Left kidney (tissue), 1 donor: ENCODE data around the gene ZFR2. TPM values are rescaled to one million over a fixed set of nuclear protein-coding genes. Genes with fewer than 3 reads are reported as not detected.

Experiments
- polyA plus RNA-seq: library from polyadenylated mRNA; unstranded; fragments of 120-200 nt; gene quantifications from one replicate; pipeline ENCODE4 v1.2.1, GENCODE V29; 2013; ENCODE audit not compliant: insufficient read length

Gene ZFR2
- polyA plus RNA-seq, 1 donor: 2.4 TPM

Other genes with a start within 250 kb of the ZFR2 start
- gene CACTIN, start 242.2 kb downstream of the ZFR2 start, polyA plus RNA-seq: 23.2 TPM
- 21.1 TPM for gene PIP5K1C, start 168.6 kb downstream of the ZFR2 start, polyA plus RNA-seq
- gene TJP3, start 160.7 kb downstream of the ZFR2 start, polyA plus RNA-seq: 7.5 TPM
- 16.9 TPM for gene APBA3, start 107.3 kb downstream of the ZFR2 start, polyA plus RNA-seq
- gene MRPL54, start 106.4 kb downstream of the ZFR2 start, polyA plus RNA-seq: 22.6 TPM
- not detected for gene RAX2, start 96.8 kb downstream of the ZFR2 start, polyA plus RNA-seq
- 0.96 TPM for gene MATK, start 82.7 kb downstream of the ZFR2 start, polyA plus RNA-seq
- 0.18 TPM for gene ATCAY, start 11.6 kb upstream of the ZFR2 start, polyA plus RNA-seq
- not detected for gene NMRK2, start 64.0 kb upstream of the ZFR2 start, polyA plus RNA-seq
- gene DAPK3, start 102.1 kb upstream of the ZFR2 start, polyA plus RNA-seq: 34.6 TPM
- gene EEF2, start 116.4 kb upstream of the ZFR2 start, polyA plus RNA-seq: 1,435 TPM
- gene PIAS4, start 138.7 kb upstream of the ZFR2 start, polyA plus RNA-seq: 32.6 TPM
- gene ZBTB7A, start 197.9 kb upstream of the ZFR2 start, polyA plus RNA-seq: 7.9 TPM